ENCODE data around the gene SNHG17.
"Not testable (repeated sequence)": the region's sequence is repeated elsewhere in the genome, so short reads cannot be mapped to it uniquely, and the experiment has no call there.

The SNHG17 gene

DNA sequence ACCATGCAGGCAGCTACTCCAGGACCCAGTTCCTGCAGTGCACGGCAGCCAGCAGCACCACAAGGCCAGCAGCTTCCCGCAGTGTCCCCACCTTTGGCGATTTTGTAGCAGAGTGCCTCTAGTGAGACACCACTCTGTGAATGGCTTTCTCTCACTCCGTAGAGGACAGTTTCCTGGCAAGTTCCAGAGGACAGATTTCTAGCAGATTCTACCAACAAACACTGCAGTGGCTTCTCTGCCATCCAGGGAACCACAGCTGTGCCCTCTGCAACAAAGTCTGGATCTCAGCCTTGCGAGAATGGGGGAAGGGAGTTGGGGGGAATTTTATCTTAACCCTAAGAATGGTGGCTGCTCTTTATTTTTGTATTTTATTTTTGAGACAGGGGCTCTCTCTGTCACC lies 28.7 kb downstream of the SNHG17 start:
- in situ Hi-C loops (cut with MboI; ENCODE audit: low sequenced_read_pairs, unreplicated experiment): no loop called here
- no peak for DNase-seq (ENCODE audit: low spot score)
- TF ChIP-seq CTCF (IDR thresholded peaks at IDR 0.05; ENCODE audit: borderline replicate concordance, control extremely low read depth, extremely low read depth, insufficient read depth, missing control alignments): no peak

- DNase-seq (ENCODE audit: low spot score): no peak
- in situ Hi-C loops (cut with MboI; ENCODE audit: low sequenced_read_pairs, unreplicated experiment): no loop called here
- TF ChIP-seq CTCF (IDR thresholded peaks at IDR 0.05; ENCODE audit: borderline replicate concordance, control extremely low read depth, extremely low read depth, insufficient read depth, missing control alignments): no peak
Measured at GRCh38 chr20:38405132-38405531, 30.0 kb downstream of the SNHG17 start.

- in situ Hi-C loops (cut with MboI; ENCODE audit: low sequenced_read_pairs, unreplicated experiment): no loop called here
- no peak for TF ChIP-seq CTCF (IDR thresholded peaks at IDR 0.05; ENCODE audit: borderline replicate concordance, control extremely low read depth, extremely low read depth, insufficient read depth, missing control alignments)
- DNase-seq (ENCODE audit: low spot score): no peak
Measured at GRCh38 chr20:38404016-38404415, 31.1 kb downstream of the SNHG17 start.

GRCh38 chr20:38402816-38403215 lies 32.3 kb downstream of the SNHG17 start:
- no peak for TF ChIP-seq CTCF (IDR thresholded peaks at IDR 0.05; ENCODE audit: borderline replicate concordance, control extremely low read depth, extremely low read depth, insufficient read depth, missing control alignments)
- no peak for DNase-seq (ENCODE audit: low spot score)
- in situ Hi-C loops (cut with MboI; ENCODE audit: low sequenced_read_pairs, unreplicated experiment): no loop called here

DNA sequence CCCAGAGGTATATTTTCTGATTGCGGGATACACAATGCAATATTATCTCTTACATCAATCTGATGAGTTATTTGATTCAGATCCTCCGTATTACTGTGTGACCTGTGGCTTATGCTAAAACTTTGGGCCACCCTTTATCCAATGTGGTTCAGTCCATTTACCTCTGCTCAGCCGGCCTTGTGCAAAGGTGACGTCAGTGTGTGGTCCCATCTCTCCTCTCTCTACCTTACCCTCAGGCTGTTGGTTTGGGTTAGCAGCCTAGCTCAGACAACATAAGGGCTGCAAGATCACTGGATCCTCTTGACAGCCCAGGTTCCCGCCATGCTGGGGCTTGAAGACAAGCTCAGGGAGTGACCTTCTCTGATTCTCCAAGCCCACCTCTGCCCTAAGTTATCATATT lies 33.0 kb downstream of the SNHG17 start:
- no peak for TF ChIP-seq CTCF (IDR thresholded peaks at IDR 0.05; ENCODE audit: borderline replicate concordance, control extremely low read depth, extremely low read depth, insufficient read depth, missing control alignments)
- DNase-seq (ENCODE audit: low spot score): no peak
- in situ Hi-C loops (cut with MboI; ENCODE audit: low sequenced_read_pairs, unreplicated experiment): no loop called here

GRCh38 chr20:38395751-38396395 lies 39.3 kb downstream of the SNHG17 start:
- DNase-seq (ENCODE audit: low spot score); in situ Hi-C loops (cut with MboI; ENCODE audit: low sequenced_read_pairs, unreplicated experiment): not testable (repeated sequence)

- in situ Hi-C loops (cut with MboI; ENCODE audit: low sequenced_read_pairs, unreplicated experiment): no loop called here
- no peak for TF ChIP-seq CTCF (IDR thresholded peaks at IDR 0.05; ENCODE audit: borderline replicate concordance, control extremely low read depth, extremely low read depth, insufficient read depth, missing control alignments)
- no peak for DNase-seq (ENCODE audit: low spot score)
Measured at GRCh38 chr20:38395165-38395564, 40.0 kb downstream of the SNHG17 start.
